GM18868 (cell line): ENCODE data around the gene TNPO2.

ENCODE experiments used
- ATAC-seq: cut with Tn5 transposase; IDR thresholded peaks from one replicate; pipeline ENCODE4 v1.9.1; 2021; ENCODE audit warnings: mild to moderate bottlenecking, moderate library complexity; ENCODE audit not compliant: unreplicated experiment

Gene TNPO2

DNA sequence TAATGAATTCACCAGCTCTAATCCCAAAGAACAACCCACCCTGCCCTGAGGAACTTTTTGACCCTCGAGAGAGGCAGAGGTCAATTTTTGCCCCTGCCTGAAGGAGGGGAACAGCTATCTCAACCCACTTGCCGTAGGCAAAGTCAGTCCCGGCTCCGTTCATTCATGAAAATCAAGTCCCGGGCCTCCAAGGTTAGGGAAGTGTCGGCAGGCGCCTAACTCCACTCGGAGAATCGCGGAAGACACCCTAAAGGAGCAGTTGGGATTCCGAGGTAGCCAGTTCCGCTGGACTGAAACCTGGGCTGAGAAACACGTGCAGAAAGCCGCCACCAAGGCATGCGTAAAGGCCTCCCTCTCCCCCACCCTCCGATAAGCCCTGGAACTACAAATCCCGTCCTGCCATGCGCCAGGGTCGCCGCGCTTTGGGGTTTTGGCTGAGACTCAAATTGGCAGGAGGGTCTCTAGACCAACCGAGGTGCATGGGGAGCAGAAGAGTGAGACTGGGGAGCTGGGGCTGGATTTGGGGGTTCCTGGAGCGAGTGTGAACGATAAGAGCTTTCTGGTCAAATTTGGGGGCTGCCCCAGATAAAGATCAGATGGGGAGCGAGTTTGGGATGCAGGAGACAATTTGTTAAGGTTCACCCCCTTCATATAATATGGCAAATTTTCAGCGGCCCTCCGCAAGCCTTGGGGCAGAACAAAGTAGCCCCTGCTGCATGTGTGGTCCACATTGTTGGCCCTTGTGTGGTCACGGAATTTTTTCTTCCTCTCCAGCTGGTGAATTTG is at the start of gene TNPO2:
Gene TNPO2 (minus strand): TSS at position 292 of the 786 bp plus-strand sequence. CDS start 2,955 bp downstream, outside the sequence.
- ATAC-seq, result no peak

GRCh38 chr19:12772323-12772722 is 48.6 kb upstream of the TNPO2 start:
- ATAC-seq, result no peak

- ATAC-seq, result no peak
These were observed 47.2 kb upstream of the TNPO2 start for GRCh38 chr19:12770922-12771321.

GRCh38 chr19:12769689-12770088 is 46.0 kb upstream of the TNPO2 start:
- no peak for ATAC-seq

DNA sequence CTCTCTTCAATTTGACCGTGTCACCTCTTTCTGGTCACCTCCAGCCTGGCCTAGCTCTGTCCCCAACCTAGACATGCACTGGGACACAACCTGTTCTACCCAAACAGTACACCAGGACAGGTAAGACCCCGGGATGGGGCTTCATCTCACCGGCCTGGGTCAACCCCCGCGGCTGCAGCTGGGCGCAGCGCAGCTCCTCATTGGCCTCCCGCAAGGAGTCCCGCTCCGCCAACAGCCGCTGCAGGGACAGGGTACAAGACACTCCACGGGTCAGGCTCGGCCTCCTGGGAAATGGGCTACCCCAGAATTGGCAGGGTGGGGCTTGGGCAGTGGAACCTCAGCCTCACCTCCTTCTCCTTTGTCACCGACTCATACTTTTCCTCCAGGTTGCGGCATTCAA is 43.9 kb upstream of the TNPO2 start:
- ATAC-seq, result no peak

GRCh38 chr19:12767150-12767549 is 43.4 kb upstream of the TNPO2 start:
- ATAC-seq, result no peak

DNA sequence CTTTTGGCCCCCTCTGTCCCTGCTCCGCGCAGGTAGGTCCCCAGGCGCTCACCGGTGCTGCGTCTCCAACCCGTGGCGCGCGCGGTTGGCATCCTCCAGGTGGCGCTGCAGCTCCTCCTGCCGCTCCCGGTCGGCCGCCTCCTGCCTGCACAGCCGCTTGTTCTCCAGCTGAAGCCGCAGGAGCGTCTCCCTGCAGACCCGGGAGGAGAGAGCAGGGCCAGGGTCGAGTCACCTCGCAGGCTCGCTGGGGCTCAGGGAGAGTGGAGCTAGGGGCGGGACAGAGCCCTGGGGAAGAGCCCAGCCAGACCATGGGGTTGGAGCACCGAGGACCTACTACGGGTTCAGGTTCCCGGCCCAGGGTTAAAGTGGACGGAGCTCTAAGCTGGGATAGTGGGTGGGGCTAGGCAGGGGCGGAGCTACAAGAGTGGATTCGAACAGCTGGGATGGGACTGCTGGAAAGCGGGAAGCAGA is 42.4 kb upstream of the TNPO2 start:
- no peak for ATAC-seq

- no peak for ATAC-seq
These were observed 41.0 kb upstream of the TNPO2 start for GRCh38 chr19:12764698-12765097.

- no peak for ATAC-seq
These were observed 39.4 kb upstream of the TNPO2 start for GRCh38 chr19:12763100-12763499.

DNA sequence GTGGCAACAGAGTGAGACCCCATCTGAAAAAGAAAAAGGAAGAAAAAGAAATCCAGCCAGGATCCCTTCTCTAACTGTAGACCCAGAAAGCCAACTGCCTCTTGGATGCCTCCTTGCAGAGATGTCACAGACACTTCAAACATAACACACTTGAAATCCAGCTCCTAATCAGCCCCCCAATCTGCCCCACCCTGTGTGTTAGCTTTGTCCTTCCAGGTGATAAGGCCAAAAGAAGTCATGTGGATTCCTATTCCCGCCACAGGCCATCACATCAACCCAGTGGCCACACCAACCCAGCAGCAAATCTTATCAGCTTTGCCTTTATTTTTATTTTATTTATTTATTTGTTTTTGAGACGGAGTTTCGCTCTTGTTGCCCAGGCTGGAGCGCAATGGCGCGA is 36.0 kb upstream of the TNPO2 start:
- no peak for ATAC-seq

- ATAC-seq, result no peak
These were observed 34.0 kb upstream of the TNPO2 start for GRCh38 chr19:12757544-12758274.

DNA sequence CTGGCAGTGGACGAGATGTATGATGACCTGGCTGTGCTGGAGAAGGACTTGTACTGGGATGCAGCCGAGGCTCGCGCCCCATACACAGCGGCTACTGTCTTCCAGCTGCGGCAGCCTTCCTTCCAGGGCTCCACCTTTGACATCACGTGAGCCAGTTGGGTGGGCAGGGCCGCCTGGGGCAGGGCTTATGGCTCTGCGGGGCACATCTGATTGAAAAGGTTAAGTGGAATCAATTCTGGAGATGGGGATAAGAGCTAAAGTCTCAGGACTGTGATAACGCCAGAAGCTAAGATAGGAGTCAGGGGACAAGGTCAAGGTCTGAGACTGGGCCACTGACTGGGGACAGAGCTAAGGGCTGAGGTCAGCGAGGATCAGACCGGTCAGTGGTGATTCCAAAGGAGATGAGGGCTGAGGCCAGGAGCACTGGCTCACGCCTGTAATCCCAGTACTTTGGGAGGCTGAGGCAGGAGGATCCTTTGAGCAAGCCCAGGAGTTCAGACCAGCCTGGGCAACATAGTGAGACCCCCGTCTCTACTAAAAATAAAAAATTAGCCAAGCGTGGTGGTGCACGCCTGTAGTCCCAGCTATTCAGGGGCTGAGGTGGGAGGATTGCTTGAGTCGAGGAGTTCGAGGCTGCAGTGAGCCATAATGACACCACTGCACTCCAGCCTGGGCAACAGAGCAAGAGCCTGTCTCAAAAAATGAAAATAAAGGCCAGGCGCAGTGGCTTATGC is 32.6 kb upstream of the TNPO2 start:
- ATAC-seq, result no peak

DNA sequence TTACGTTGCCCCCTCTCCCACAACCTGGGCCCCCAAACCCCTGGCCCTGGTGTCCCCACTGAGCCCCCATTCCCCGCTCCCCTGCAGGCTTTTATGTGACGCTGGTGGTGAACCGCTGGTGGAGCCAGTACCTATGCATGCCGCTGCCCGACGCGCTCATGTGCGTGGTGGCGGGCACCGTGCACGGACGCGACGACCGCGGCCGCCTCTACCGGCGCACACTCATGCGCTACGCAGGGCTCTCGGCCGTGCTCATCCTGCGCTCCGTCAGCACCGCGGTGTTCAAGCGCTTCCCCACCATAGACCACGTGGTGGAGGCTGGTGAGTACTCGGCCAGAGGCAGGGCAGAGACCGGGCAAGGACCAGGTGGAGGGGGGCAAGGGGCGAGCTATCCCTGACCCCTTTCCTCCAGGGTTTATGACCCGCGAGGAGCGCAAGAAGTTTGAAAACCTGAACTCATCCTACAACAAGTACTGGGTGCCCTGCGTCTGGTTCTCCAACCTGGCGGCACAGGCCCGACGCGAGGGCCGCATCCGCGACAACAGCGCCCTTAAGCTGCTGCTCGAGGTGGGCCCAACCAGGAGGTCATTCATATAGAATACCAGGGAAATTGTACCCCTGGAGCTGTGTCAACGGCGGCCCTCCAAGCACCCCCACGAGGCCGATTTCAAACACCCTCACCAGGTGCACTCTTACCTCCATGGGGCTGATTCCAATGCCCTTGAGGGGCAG is 30.9 kb upstream of the TNPO2 start:
- no peak for ATAC-seq

- no peak for ATAC-seq
These were observed 28.5 kb upstream of the TNPO2 start for GRCh38 chr19:12752056-12752781.

DNA sequence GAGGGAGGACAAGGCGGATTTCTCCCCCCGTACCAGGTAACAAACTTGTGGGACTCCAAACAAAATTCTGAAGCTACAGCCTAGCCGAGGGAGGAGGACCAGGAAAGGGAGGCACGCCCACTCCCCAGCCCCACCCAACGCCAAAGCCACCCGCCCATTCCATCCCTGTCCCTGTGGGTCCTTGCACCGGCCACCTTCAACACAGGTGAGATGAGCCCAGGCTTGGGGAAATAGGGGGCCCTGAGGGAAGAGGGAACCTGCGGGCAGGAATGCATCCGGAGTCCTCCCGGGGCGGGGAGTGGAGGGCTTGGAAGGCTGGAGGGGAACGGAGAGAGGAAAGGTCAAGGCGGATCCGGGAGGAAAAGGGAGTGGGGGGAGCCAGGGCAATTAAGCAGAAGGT is 27.9 kb upstream of the TNPO2 start, which contains the start of gene BEST2:
Gene BEST2 (plus strand): TSS at position 157 of the 400 bp plus-strand sequence. CDS start 802 bp downstream, outside the sequence.
- ATAC-seq, result no peak

DNA sequence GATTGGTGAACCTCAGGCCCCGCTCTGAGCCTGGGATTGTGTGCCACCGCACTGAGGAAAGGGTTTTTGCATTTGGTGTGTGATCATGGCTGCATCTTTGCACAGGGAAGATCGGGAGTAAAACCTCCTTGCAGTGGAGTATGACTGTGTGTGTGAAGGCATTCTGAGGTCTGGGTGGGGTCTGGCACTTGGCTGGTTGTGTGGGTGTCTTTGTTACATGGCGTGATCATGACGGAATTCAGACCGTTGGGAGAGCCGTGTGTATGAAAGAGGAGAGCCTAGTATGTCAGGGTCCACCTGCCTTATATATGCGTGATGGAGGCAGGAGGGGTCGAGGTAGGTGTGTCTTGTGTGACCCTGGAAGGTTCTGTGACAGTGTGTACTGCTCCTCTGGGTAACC is 27.1 kb upstream of the TNPO2 start:
- ATAC-seq, result no peak

DNA sequence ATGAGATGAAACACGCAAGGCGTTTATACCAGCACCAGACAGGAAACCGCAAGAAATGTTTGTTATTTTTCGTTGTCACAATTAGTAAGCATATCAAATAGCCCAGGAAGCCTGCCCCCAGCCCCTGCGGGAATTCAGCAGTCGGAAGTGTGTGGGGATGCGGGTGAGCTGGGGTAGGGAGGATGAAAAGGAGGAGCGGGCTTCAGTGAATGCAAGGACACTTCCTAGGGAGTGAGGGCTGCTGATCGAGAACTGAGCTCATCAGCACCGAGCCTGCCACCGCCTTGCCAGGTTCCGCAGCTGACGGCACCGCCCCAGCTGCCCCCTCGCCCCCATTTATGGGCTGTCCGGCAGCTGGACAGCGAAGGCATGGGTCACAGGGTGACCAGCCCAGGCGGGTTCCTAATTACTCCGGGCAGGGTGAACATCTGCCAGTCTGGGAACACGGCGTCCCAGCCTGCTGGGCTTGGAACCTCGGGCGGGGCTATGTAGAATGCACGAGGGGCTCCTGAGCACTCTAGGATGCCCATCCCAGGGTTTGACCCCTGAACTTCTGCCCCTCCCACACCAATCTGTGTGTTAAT is 26.3 kb upstream of the TNPO2 start:
- ATAC-seq, result no peak

- ATAC-seq, result no peak
These were observed 24.8 kb upstream of the TNPO2 start for GRCh38 chr19:12748489-12748888.

DNA sequence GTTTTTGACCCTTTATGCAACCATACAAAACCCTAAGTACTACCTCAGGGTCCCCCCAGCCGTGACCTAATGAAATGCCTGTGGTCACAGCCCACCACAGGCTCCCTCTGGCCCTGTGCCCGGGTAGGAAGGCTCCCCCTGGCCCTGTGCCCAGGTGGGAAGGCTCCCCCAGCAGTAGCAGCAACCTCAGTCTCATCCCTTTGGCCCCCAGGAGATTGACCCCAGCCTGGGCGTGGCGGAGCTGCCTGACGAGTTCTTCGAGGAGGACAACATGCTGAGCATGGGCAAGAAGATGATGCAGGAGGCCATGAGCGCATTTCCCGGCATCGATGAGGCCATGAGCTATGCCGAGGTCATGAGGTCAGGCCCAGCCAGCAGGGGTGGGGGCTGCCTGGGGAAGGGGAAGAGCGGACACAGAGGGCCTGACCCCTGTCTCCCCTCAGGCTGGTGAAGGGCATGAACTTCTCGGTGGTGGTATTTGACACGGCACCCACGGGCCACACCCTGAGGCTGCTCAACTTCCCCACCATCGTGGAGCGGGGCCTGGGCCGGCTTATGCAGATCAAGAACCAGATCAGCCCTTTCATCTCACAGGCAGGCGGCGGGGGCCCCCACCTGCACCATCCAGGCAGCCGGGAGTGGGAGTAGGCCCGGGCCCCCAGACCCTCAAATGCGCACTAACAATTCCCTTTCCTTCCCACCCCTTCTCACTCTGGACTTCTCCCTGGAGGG is 21.6 kb upstream of the TNPO2 start:
- no peak for ATAC-seq
